HG03432 (cell line): ENCODE data around the gene MMP14.
A peak's percentile ranks its signal among the peaks of the same experiment; 100 is the strongest.
"Not testable (repeated sequence)": the region's sequence is repeated elsewhere in the genome, so short reads cannot be mapped to it uniquely, and the experiment has no call there.

Experiments used
- ATAC-seq: cut with Tn5 transposase; IDR thresholded peaks from one replicate; pipeline ENCODE4 v1.9.1; 2021; ENCODE audit warnings: mild to moderate bottlenecking, moderate library complexity; ENCODE audit not compliant: unreplicated experiment

The MMP14 gene

DNA sequence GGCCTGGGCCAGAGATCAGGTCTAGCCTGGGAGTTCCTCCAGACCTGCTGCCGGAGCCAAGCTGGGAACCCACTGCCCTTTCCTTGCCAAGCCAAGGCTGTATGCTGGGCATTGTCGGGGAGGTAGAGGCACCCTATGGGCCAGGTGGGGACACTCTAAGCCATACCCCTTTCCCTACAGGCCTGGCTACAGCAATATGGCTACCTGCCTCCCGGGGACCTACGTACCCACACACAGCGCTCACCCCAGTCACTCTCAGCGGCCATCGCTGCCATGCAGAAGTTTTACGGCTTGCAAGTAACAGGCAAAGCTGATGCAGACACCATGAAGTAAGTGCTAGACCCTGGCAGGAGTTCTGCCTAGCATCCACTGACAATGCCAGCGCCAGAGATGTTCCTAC is 4.9 kb downstream of the MMP14 start:
- ATAC-seq: no peak

- no peak for ATAC-seq
Measured at GRCh38 chr14:22841769-22842168, 5.4 kb downstream of the MMP14 start.

DNA sequence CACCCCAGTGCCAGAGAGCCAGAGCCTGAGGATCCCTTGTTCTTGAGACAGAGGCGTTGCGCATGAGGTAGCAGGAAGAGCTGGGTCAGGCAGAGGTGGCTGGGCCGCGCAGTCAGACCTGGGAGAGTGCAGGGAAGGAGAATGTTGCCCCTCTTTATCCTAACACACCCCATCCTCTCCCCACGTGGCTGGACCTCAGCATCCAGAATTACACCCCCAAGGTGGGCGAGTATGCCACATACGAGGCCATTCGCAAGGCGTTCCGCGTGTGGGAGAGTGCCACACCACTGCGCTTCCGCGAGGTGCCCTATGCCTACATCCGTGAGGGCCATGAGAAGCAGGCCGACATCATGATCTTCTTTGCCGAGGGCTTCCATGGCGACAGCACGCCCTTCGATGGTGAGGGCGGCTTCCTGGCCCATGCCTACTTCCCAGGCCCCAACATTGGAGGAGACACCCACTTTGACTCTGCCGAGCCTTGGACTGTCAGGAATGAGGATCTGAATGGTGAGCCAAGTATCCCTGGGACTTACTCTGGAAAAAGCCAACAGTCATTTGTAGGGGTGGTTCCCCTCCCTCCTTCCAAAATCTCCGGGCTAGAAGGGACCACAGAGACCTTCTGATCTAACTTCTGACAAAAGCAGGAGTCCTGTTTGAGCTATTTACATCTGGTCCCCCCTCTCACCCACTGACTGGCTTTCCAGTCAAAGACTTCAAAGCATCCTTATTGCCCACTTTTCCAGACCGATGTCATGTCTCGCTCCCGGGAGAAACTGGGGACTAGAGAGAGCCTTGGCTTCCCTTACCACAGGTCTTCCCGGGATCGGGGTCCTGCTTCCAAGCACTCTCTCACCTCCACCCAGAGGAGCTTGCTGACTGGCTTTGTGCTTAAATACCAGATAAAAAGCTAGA is 6.1 kb downstream of the MMP14 start:
- ATAC-seq: no peak

DNA sequence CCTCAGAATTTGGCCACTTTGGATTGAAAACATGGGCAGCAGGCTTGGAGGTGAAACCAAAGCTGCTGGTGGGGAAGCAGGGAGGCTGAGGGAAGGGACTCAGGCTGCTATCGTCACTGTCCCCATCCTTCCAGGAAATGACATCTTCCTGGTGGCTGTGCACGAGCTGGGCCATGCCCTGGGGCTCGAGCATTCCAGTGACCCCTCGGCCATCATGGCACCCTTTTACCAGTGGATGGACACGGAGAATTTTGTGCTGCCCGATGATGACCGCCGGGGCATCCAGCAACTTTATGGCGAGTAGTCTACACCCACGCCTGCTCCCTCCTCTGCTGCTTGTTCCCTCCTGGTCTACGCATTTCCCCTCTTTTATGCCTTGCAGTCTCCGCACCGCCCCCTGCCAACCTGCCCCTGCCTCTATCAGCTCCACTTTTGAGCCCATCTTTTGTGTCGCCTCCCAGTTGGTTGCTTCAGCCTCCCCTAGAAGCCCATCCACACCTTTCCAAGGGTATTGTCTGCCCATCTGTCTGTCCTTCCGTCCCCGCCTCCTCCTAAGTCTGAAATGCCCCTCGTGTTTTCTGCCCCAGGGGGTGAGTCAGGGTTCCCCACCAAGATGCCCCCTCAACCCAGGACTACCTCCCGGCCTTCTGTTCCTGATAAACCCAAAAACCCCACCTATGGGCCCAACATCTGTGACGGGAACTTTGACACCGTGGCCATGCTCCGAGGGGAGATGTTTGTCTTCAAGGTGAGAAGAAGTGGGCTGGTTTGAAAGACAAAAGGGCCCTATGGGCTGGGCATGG is 6.9 kb downstream of the MMP14 start:
- ATAC-seq: no peak

DNA sequence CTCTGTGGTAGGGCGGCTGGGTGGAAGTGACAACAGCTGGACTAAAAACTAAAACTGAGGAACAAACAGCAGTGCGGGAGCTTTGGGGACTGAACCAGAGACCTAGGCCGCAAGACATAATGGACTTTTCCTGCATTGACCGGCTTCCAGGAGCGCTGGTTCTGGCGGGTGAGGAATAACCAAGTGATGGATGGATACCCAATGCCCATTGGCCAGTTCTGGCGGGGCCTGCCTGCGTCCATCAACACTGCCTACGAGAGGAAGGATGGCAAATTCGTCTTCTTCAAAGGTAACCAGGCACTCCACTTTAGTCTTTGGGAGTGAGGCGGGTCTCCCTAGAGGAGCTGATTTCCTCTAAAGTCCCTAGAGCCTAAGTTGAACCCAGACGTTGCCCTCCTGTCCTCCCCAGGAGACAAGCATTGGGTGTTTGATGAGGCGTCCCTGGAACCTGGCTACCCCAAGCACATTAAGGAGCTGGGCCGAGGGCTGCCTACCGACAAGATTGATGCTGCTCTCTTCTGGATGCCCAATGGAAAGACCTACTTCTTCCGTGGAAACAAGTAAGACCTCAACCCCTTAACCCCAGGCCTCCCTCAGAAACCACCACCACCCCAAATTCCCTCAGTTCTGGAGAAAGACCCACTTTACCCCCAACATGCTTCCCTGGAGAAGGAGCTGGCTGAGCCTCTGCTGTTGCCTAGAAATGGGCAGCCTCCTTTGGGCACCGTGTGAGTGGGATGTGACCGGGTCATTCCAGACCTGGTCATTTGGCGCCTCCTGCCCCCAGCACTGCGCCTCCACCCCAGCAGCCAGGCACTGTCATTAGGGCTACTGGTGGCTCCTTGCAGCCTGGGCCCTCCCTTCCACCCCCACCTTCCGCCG is 8.1 kb downstream of the MMP14 start:
- ATAC-seq: no peak

DNA sequence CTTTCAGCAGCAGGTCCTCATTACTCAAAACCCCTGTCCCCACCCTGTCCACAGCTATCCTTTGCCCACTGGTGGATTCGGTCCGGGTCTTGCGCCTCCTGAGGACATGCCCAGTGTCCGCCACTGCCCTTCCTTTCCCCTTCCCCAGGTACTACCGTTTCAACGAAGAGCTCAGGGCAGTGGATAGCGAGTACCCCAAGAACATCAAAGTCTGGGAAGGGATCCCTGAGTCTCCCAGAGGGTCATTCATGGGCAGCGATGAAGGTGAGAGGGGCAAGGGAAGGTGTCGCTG is 8.7 kb downstream of the MMP14 start:
- no peak for ATAC-seq

DNA sequence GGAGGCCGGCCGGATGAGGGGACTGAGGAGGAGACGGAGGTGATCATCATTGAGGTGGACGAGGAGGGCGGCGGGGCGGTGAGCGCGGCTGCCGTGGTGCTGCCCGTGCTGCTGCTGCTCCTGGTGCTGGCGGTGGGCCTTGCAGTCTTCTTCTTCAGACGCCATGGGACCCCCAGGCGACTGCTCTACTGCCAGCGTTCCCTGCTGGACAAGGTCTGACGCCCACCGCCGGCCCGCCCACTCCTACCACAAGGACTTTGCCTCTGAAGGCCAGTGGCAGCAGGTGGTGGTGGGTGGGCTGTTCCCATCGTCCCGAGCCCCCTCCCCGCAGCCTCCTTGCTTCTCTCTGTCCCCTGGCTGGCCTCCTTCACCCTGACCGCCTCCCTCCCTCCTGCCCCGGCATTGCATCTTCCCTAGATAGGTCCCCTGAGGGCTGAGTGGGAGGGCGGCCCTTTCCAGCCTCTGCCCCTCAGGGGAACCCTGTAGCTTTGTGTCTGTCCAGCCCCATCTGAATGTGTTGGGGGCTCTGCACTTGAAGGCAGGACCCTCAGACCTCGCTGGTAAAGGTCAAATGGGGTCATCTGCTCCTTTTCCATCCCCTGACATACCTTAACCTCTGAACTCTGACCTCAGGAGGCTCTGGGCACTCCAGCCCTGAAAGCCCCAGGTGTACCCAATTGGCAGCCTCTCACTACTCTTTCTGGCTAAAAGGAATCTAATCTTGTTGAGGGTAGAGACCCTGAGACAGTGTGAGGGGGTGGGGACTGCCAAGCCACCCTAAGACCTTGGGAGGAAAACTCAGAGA is 9.6 kb downstream of the MMP14 start:
- ATAC-seq: no peak

- no peak for ATAC-seq
Measured at GRCh38 chr14:22846811-22847307, 10.5 kb downstream of the MMP14 start.

DNA sequence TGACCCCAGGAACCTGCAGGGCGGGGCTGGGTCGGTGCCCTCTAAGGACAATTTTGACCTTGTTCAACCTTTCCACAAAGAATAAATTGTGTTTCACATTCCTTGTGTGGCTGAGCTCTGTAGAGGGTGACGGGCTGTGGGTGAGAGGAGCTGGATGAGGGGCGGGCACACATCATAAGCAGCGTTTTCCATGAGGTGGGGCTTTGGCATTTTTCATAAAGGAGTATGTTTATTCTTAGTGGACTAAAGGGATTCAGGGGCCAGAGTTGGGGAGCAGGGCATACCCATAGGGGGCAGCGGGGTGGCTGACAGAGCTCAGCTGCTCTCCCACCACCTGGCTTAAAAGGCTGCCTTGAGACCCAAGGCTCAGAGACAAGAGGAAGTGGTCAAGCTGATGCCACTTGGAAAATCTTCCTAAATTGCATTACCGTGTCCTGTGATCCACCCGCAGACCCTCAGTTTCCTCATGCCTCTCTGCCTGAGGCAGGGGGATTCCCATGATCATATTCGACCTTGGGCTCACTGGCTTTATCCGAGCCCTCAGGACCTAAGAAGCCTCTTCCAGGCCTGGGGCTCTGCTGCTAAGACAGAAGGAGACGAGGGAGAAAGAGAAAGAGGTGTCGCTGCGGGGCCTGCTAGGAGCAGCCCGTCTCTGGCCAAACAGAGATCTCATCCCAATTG is 11.4 kb downstream of the MMP14 start:
- ATAC-seq: no peak

DNA sequence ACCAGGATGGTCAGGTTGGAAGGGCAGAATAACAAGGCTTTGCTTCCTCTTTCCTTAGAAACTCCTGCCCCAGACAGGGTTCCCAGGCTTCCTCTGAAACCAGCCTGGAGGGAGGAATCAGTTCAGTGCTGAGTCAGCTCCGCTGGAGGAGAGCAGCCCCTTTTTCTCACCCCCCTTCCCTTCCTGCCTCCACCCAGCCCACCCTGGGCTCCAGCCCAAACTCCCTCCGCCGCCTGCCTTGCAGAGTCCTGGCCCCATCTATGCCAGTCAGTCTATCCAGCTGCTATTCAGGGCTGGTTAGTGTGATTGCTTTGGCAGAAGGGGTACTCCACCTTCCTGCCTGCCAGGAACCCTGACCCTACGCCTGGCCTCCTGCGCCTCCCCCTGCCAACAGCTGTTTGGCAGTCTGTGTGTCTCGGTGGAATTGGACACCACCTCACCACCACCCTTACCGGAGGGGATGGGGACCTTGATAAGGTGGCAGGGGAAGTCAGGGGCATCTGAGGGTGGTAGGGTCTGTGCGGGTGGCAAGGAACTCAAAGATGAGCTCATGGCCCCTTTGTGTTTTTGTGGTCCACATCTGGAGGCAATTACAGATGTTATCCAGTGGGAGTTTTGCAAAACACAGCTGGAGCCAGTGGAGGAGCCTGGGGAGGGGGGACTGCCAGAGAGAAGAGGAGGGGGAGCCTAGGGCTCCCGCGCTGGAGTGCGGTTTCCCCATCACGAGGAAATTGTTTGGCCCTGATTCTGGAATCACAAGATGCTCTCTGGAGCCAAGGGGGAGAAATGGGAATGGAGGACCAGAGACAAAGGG is 12.2 kb downstream of the MMP14 start:
- ATAC-seq: no peak

DNA sequence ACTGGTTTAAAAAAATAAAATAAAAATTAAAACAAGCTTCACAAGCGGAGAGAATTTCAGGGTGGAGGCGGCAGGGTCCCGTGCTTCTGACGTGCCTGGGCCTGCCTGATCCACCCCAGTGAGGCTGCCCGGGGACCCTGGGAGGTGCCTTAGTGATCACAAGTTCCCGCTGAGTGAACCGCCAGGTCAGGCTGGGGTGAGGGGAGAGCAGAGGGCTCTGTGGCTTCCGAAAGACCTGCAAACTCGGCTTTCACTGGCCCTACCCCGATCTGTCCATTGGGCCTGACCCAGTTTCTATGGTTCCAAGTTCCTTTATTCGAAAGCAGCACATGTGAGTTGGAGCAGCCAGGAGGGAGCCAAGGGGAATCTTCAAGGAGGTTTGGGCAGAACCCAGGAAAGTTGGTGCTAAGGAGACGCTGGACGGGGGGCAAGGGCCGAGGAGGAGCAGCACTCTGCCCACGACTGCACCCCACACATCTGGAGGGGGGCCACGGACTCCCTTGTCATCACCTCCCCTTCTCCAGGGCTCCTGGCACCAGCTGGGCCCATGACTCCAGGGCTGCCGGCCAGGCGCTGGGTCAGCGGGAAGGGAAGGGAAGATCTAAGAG is 12.9 kb downstream of the MMP14 start:
- no peak for ATAC-seq

DNA sequence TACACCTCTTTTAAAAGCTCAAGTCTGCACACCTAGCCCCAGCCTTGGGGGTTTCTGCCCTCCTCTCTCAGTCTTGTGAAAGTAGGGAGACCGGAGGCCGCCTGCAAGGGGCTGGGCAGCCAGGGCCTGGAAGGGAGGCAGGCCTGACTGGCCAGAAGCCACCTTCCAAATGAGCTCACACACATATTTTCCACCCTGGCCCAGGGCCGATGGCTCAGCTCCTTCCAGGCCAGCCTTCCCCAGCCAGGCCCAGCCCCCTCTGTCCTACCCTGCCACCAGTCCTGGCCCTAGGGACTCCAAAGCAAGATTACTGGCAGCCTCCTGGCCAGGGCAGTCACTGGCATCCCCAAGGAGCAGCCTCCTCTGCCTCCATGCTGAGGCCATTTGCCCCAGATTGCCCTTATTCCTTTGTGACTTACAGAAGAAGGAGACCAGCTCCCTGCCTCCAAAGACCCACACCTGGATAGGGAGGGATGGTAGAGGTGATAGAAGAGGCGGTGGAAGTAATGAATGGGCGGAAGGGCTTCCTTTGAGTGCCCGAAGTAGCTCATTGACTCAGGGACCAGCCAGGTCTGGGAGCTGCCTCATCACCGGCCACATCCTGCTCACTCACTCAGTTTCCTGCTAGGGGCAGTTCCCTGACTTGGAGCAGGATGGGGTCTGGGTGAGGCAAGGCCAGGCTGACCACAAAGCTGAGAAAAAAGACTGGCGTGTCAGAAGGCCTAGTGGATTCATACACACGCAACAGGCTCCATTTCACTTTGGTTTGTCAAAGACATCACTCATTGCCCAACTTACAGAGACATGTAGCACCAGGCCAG is 14.8 kb downstream of the MMP14 start:
- ATAC-seq: no peak

GRCh38 chr14:22852178-22852577 is 15.8 kb downstream of the MMP14 start:
- not testable (repeated sequence) for ATAC-seq

- no peak for ATAC-seq
Measured at GRCh38 chr14:22852599-22852939, 16.2 kb downstream of the MMP14 start.

DNA sequence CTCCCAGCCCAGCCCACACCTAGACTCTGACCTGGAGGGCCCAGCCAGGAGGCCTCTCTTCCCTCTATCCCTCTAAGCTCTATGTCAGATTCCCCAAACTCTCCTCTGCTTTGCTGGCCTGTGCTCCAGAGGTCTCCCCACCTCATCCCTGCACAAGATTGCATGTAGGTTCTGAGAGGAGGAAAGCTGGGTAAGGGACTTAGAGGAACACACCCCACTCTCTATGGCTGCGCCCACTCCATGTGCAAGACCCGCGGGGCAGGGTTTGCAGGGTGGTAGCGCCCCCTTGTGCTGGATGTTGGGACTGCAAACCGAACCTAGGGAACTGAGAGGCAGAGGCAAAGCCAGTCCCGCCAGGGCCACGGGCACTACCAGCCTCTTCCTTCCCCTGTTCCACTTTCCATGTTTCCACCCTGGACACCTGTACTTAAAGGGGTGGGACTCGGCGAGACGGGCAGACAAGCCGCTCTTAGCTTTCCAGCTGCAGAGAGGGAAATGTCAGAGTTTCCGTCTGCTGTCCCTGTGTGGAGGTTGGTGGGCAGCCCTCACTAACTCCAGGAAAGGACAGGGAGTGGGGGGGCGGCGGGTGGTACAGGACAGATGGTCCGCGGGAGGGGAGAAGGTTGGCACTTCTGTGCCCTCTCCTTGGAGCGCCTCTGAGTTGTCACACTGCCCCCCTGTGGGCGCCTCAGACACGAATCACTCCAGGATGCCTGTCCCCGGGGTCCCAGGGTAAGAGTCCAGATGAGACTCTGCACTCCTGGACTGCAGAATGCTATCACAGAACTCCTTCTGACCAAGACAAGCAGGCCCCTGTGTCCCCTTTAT is 16.8 kb downstream of the MMP14 start:
- ATAC-seq: peak; percentile 85

DNA sequence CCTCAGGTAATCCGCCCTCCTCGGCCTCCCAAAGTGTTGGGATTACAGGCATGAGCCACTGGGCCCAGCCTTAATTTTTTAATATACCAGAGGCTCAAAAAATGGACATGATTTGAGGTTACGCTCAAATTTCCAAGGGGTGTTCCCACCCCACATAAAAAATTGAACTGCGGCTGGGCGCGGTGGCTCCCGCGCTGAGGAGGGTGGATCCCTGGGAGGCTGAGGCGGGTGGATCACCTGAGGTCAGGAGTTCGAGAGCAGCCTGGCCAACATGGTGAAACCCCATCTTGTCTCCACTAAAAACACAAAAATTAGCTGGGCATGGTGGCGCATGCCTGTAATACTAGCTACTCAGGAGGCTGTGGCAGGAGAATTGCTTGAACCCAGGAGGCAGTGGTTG is 17.9 kb downstream of the MMP14 start:
- ATAC-seq: not testable (repeated sequence)
